ENCODE results near the gene TTC31.
A peak's percentile ranks its signal among the peaks of the same experiment; 100 is the strongest.

TTC31 gene

DNA sequence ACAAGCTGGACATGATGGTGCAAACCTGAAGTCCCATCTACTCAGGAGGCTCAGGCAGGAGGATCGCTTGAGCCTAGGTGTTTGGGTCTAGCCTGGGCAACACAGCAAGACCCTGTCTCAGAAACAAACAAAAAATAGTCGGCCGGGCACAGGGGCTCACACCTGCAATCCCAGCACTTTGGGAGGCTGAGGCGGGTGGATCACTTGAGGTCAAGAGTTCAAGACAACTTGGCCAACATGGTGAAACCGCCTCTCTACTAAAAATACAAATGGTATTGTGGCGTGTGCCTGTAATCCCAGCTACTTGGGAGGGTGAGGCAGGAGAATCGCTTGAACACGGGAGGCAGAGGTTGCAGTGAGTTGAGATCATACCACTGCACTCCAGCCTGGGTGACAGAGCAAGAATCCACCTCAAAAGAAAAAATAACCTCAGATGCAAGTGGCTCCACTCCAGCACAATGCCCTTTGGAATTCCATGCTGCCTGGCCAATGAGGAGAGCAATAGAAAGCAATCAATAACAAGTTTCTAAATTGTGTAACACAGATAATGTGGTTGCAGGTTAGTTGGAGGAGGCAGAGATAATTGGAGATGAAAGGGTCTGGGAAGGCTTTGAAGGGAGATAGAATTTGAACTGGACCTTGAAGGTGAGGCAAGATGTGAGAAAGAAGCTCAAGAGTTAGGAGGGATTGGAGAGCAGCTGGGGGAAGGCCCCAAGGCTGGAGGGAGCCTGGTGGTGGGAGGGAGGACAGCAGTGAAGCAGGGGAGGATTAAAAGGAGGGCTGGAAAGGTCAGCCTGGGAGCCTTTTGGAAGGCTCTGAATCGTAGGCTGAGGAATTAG is 6.0 kb downstream of the TTC31 start:
- no peak for DNase-seq

- no peak for DNase-seq
These were observed 7.0 kb downstream of the TTC31 start for GRCh38 chr2:74489906-74490305.

DNA sequence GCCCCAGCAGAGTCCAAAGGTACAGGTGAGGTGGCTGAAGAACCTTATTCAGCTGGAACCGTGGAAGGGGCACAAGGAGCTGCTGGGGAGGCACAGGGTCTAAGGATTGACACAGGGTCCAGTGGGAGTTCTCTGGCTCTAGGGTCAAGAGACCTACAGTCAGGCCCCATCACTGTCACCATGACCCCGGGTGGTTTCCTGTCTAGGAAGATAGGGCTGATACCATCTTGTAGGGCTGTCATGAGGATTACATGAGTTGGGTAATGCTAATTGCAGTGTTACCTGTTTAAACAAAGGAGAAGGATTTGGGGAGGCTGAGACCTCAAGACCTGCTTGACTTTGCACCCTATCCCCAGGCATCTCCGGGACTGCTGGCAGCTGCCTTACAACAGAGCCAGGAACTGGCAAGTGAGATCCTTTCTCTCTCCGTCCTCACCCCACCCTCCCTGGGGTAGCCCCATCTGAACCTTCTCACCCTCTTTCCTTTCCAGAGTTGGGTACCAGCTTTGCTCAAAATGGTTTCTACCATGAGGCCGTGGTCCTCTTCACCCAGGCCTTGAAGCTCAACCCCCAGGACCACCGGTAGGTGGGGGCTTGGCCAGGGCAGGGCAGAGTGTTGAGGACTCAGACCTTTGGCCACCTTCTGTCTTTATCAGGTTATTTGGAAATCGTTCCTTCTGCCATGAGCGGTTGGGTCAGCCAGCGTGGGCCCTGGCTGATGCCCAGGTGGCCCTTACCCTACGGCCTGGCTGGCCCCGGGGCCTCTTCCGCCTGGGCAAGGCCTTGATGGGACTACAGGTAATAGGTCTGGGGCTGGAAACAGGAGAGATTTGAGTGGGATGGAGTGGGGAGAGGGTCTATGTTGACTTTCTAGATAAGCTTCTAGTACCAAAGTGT is 9.0 kb downstream of the TTC31 start:
- no peak for DNase-seq

GRCh38 chr2:74493546-74493945 is 10.7 kb downstream of the TTC31 start:
- peak; percentile 63 for DNase-seq

DNA sequence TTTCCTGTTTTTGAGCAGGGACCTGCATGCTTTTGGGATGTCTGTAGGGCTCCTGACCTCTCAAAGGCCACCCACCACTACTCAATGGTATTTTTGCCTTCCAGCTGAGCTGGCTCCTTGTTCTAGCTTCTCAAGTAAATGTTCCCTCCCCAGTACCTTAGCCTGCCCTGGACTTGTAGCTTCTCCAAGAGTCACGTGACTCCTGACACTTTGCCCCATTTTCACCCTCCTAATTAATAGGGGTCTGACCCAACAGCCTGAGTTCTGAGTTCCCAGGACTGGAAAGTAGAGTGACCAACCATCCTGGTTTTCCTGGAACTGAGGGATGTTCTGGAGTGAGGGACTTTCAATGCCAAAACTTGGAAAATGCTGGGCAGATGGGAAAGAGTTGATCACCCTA is 12.6 kb downstream of the TTC31 start:
- DNase-seq: no peak

DNA sequence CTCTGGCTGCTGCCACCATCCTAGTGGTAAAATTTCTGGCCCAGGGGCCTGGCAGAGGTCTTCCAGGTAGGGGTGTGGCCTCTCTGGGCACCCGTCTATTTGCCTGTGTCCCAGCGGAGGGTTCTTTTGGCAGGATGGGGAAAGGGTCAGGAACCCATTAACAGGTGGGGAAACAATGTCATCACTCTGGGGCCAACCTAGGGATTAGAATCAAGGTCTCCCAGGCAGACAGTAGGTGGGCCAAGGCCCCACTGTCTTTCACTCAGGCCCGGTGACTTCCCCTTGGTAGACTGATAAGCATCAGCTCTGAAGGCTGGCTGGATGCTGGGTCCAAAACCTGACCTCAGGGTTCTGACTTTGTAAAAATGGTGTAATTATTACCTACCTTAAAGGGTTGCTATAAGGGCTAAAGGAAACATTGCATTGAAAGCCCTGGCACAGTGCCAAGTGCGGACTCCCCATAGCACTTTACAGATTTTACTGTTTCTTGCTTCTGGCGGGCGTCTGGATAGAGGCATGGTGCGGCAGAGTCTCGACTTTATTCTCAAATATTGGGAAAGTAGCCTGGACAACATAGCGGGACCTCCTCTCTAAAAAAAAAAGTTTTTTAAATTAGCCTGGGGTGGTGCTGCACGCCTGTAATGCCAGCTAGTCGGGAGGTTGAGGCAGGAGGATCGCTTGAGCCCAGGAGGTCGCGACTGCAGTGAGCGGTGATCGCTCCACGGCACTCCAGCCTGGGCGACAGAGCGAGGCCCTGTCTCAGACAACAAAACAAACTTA is 14.3 kb downstream of the TTC31 start:
- no peak for DNase-seq

DNA sequence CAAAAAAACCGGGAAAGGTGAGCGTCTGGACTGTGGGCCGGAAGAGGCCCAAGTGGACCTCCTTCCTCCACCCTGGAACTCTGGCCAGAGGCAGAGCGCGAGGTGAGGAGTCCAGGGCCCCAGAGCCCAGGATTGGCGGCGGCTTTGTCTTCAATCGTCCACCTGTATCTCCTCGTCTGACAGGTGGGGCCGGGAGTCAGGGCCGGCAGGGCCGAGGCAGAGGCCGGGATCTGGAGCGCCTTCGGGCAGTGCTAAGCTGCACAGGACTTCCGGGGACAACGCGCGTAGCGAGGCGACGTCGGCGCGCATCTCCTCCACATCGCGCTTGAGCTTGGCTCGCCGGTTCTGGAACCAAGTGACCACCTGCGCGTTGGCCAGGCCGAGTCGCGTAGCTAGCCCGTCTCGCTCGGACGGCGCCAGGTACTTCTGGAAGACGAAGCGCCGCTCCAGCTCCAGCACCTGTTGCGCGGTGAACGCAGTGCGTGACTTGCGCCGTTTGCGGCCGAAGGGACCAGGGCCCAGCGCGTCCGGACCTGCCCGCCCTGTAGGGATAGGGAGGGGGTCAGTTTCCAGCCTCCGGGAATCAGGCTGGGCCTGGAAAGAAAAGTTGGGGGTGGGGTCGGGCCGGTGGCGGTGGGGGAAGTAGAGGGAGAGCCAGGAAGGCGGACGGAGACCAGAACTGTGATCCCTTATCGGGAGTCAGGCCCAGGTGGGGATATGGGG is 15.1 kb downstream of the TTC31 start:
- DNase-seq: no peak

GRCh38 chr2:74498500-74499266 is 15.8 kb downstream of the TTC31 start:
- DNase-seq: peak; percentile 84

- peak; percentile 36 for DNase-seq
These were observed 16.5 kb downstream of the TTC31 start, which contains the start of gene LBX2 for GRCh38 chr2:74499267-74499939. LBX2 (minus strand) TSS chr2:74499603; CDS start chr2:74499537, 66 bp downstream.

DNA sequence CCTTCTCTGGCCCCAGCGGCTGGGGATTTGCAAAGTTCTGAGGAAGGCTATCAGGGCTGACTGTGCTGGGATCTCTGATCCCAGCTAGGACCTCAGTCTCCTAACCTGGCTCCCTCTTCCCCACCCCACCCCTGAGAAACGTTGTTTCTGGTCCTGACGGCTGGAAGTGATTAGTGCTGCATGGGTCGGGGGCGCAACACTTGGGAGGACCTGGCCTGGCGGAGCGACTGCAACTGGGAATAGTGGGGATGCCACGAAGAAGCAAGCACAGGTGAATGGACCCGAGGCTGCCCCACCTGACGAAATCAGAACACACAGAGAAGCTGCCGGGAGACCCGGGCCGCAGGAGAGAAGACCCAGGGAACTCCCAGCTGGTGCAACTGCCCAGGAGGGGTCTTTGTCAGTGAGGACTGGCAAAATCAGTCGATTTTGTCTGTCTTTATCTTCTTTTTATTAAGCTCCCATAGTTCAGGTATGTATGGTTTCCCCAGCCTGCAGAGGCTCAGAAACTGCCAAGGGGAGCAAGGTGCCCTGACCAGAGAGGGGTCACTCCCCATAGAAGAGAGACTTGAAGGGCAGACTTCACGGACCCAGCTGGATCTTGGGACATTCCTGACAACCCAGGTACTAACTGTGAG is 17.2 kb downstream of the TTC31 start:
- no peak for DNase-seq

- no peak for DNase-seq
These were observed 17.7 kb downstream of the TTC31 start for GRCh38 chr2:74500578-74500946.

DNA sequence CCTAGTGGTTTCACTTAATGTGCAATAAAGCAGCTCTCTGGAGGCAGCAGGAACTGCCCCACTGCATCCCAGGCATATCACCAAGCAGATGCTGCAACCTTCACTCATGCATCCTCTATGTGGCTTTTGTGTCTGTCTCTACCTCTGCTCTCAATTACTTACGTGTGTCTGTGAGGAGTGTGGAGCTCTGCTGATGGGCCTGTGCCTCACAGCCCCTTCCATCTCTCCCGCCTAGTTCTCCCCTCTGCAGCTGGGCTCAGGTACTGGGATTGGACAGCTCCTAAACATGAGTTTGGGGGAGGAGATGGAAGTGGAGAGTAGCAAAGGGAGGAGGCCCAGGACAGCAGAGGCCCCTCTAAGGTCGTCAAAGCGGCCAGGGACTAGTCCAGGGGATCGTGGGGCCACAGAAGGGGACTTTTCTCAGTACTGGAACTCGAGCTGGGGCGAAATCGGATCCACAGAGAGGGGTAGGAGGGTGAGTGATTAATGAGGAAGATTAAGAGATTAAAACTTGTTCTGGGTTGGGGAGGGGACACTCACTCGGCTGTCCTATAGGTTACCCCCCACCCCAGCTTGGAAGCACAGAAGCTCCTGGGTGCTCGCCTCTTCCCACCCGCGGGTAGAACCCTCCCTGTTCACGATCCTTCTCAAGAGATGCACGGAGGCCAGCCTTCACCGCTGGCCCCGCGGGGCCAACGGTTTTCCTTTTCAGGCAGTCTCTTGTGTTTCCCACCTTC is 18.6 kb downstream of the TTC31 start:
- DNase-seq: no peak

GRCh38 chr2:74502147-74502719 is 19.4 kb downstream of the TTC31 start:
- no peak for DNase-seq

GRCh38 chr2:74502720-74503505 is 20.0 kb downstream of the TTC31 start:
- peak; percentile 85 for DNase-seq

DNA sequence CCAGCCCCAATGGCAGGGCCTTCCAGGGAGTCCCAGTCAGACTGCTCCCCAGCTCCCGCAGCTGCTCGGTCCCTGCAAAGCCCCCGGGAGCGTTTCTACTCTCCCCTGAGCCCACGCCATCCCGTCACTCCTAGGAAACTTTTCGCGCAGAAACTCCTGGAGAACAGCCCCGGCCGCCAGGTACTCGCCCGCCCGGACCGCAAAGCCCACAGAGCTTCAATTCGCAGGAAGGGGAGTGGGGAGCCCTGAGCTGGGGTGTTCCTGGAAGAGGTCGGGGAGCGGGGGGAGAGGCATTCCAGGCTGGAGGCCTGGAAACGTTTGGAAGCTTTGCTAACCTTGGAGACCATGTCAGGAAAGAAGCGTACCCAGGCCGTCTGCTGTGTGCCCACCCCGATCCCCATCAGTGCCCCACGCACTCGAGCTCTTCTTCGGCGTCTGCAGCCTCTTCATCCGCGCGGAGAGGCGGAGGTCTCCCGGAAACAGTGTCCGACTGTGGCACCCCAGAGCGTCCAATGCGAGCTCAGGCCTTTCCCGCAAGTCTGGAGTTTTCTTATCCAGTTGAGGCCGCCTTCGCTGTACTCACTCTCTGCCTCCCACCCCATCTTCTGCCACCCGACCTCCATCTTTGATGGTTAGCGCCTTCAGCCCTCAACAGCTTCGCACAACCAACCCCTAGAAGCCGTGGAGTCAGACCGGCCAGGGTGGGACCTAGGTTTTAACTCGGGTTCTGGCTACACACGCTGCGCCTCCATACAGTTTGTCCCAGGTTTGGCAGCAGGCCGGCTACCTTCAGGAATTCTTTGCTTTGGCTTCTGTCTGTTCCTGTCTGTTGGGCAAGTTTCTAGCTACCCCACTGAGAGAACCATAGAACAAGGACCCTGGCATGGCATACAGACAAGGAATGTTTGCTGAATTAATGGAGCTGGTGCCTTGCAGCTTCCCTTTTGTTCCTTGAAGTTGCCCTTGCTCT is 20.9 kb downstream of the TTC31 start:
- no peak for DNase-seq

DNA sequence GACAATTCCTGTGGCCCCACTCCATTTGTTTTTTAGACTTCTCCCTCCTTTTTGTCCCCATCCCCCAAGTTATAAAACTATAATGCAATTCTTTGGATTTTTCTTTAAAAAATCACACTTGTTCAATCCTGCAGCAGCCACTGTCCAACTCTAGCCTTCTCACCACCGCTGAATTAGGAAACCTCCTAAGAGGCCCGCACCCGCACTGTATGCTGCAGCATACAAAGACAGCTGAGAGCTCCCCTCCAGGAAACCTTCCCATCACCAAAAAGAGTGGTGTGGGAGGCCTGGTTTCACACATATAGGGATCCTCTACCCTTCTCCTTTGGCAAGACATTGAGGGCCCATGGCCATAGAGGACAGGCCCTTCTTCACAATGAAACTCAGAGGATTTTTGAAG is 21.7 kb downstream of the TTC31 start:
- no peak for DNase-seq
